Parathyroid adenoma (tissue), 2 donors: ENCODE measurements around the gene DNAH11.
"Not testable (repeated sequence)": the region's sequence is repeated elsewhere in the genome, so short reads cannot be mapped to it uniquely, and the experiment has no call there.

Experiments
- H2AFZ ChIP-seq: fragments of 300-600 bp; sonication (generic); one replicate; pipeline ENCODE4 v1.7.0; 2017; ENCODE audit warnings: antibody characterized with exemption, mild to moderate bottlenecking
- H3K27ac ChIP-seq: fragments of 300-600 bp; sonication (generic); one replicate; pipeline ENCODE4 v1.7.0; 2017
- H3K27me3 ChIP-seq: fragments of 300-600 bp; sonication (generic); one replicate; pipeline ENCODE4 v1.7.0; 2017; ENCODE audit warnings: low read length; ENCODE audit not compliant: control insufficient read depth, insufficient read depth
- H3K36me3 ChIP-seq: fragments of 300-600 bp; sonication (generic); one replicate; pipeline ENCODE4 v1.7.0; 2017; ENCODE audit warnings: low read length; ENCODE audit not compliant: control insufficient read depth, insufficient read depth
- H3K4me1 ChIP-seq: fragments of 300-600 bp; sonication (generic); one replicate; pipeline ENCODE4 v1.7.0; 2017; ENCODE audit warnings: control low read depth
- H3K4me2 ChIP-seq: fragments of 300-600 bp; sonication (generic); one replicate; pipeline ENCODE4 v1.7.0; 2017; ENCODE audit warnings: low read length
- H3K4me3 ChIP-seq: fragments of 300-600 bp; sonication (generic); one replicate; pipeline ENCODE4 v1.7.0; 2017; ENCODE audit warnings: low read depth, low read length
- H3K79me2 ChIP-seq: fragments of 300-600 bp; sonication (generic); one replicate; pipeline ENCODE4 v1.7.0; 2017; ENCODE audit warnings: control low read depth
- H3K9ac ChIP-seq: fragments of 300-600 bp; sonication (generic); one replicate; pipeline ENCODE4 v1.7.0; 2017; ENCODE audit warnings: mild to moderate bottlenecking
- H3K9me3 ChIP-seq: fragments of 300-600 bp; sonication (generic); one replicate; pipeline ENCODE4 v1.7.0; 2017; ENCODE audit warnings: low read length; ENCODE audit not compliant: control insufficient read depth
- TF ChIP-seq, protein P1 (sequence below): fragments of 300-600 bp; sonication (generic); IDR thresholded peaks from one replicate; pipeline ENCODE4 v1.7.0; 2017; ENCODE audit warnings: antibody characterized with exemption, mild to moderate bottlenecking
- donor health status: primary hyperparathyroidism.

DNAH11 gene

DNA sequence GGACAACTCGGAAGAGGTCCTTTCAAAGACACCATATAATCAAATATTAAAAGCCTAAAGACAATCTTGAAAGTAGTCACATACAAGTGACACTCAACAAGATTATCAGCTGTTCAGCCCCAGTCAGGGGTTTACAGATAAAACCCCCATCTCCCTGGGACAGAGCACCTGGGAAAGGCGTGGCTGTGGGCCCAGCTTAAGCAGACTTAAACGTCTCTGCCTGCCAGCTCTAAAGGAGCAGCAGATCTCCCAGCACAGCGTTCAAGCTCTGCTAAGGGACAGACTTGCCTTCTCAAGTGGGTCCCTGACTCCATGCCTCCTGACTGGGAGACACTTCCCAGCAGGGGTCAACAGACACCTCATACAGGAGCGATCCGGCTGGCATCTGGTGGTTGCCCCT is 384.9 kb downstream of the DNAH11 start:
- Histone ChIP-seq H3K27me3 (no peaks in the 10 kb centered on the region), H3K79me2 (no peaks in the 10 kb centered on the region), H3K4me2 (no peak overlapping the region), H3K9ac (no peak overlapping the region), H3K9me3 (peaks cover 13% of the 10 kb centered on the region), H3K36me3 (no peaks in the 10 kb centered on the region), H3K4me3 (no peak overlapping the region), H2AFZ (no peak overlapping the region), H3K4me1 (no peaks in the 10 kb centered on the region), H3K27ac (no peak overlapping the region)
- TF ChIP-seq, protein P1, sequence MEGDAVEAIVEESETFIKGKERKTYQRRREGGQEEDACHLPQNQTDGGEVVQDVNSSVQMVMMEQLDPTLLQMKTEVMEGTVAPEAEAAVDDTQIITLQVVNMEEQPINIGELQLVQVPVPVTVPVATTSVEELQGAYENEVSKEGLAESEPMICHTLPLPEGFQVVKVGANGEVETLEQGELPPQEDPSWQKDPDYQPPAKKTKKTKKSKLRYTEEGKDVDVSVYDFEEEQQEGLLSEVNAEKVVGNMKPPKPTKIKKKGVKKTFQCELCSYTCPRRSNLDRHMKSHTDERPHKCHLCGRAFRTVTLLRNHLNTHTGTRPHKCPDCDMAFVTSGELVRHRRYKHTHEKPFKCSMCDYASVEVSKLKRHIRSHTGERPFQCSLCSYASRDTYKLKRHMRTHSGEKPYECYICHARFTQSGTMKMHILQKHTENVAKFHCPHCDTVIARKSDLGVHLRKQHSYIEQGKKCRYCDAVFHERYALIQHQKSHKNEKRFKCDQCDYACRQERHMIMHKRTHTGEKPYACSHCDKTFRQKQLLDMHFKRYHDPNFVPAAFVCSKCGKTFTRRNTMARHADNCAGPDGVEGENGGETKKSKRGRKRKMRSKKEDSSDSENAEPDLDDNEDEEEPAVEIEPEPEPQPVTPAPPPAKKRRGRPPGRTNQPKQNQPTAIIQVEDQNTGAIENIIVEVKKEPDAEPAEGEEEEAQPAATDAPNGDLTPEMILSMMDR: no peak

- H3K4me3 ChIP-seq, H3K9me3 ChIP-seq, H3K4me1 ChIP-seq, H3K4me2 ChIP-seq, H3K27ac ChIP-seq, H3K79me2 ChIP-seq, H3K36me3 ChIP-seq, H3K9ac ChIP-seq, H3K27me3 ChIP-seq, H2AFZ ChIP-seq: not testable (repeated sequence)
Observed at GRCh38 chr7:21933293-21933692, 390.5 kb downstream of the DNAH11 start.

- Histone ChIP-seq H3K4me3 (no peak overlapping the region), H3K27me3 (no peaks in the 10 kb centered on the region), H3K79me2 (no peaks in the 10 kb centered on the region), H2AFZ (no peak overlapping the region), H3K4me2 (no peak overlapping the region), H3K36me3 (peaks cover 8% of the 10 kb centered on the region), H3K4me1 (no peaks in the 10 kb centered on the region), H3K9ac (no peak overlapping the region), H3K9me3 (peaks cover 10% of the 10 kb centered on the region), H3K27ac (no peak overlapping the region)
- TF ChIP-seq, protein P1: no peak
Observed at GRCh38 chr7:21934808-21935207, 392.0 kb downstream of the DNAH11 start.

DNA sequence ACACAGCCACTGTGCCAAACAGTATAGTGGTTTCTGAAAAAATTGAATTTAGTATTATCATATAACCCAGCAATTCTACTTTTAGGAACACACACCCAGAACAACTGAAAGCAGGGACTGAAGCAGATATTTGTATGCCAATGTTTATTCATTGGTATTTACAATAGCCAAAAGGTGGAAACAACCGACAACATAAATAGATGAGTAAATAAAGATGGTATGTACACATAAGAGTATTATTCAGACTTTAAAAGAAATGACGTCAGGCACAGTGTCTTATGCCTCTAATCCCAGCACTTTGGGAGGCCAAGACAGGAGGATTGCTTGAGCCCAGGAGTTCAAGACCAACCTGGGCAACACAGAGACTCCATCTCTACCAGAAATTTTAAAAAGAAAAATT is 395.6 kb downstream of the DNAH11 start:
- H3K9ac ChIP-seq: no peak overlapping the region
- H3K9me3 ChIP-seq: peaks cover 10% of the 10 kb centered on the region
- H3K4me3 ChIP-seq: no peak overlapping the region
- peaks cover 8% of the 10 kb centered on the region for H3K36me3 ChIP-seq
- H3K4me1 ChIP-seq: no peaks in the 10 kb centered on the region
- no peaks in the 10 kb centered on the region for H3K27me3 ChIP-seq
- TF ChIP-seq, protein P1: no peak
- no peak overlapping the region for H3K4me2 ChIP-seq
- no peaks in the 10 kb centered on the region for H3K79me2 ChIP-seq
- H2AFZ ChIP-seq: no peak overlapping the region
- no peak overlapping the region for H3K27ac ChIP-seq

DNA sequence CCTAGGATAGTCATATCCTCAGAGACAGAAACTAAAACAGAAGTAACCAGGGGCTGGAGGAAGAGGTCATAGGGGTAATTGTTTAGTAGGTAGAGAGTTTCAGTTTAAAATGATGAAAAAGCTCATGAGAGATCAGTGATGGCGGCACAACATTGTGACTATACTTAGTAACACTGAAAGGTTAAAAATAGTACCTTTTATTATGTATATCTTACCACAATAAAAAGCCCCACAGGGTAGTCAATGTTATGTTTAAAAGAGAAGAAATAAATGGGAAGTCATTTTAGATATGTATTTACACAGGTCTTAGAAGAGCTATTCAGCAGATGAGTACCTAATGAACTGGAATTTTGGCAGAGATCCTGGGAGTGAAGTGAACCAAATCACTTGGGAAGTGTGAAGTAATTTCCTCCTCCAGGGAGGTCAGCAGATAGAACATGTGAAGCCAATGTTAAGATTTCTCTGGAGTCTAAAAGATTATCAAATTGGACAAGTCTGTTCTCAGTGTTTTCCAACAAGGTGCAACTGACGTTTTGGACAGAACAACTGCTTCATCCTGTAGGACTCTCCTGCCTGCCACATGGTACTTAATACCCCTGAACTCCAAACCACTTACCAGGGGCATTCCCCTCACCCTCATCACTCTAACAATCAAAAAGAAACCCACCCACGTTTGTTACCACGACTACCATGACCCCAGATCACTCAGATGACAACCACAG is 396.5 kb downstream of the DNAH11 start:
- Histone ChIP-seq H3K27ac (no peak overlapping the region), H3K27me3 (no peaks in the 10 kb centered on the region), H2AFZ (no peak overlapping the region), H3K9ac (no peak overlapping the region), H3K4me2 (no peak overlapping the region), H3K4me3 (no peak overlapping the region), H3K9me3 (peaks cover 10% of the 10 kb centered on the region), H3K79me2 (no peaks in the 10 kb centered on the region), H3K4me1 (no peaks in the 10 kb centered on the region), H3K36me3 (peaks cover 8% of the 10 kb centered on the region)
- TF ChIP-seq, protein P1: no peak
